Effector memory CD8-positive, alpha-beta T cell (primary cell): Measurements from ENCODE around the gene KL.

Experiments used
- ATAC-seq: fragments of 150-1000 bp; cut with Tn5 transposase; replicated peaks from 2 replicates; pipeline ENCODE4 v1.10.0; 2021; ENCODE audit warnings: mild to moderate bottlenecking, moderate library complexity
- DNase-seq, 3 experiments: peaks; one replicate each; pipeline ENCODE4 v3.0.0; 2021
- H3K27ac Mint-ChIP-seq, 2 donors: one replicate each; pipeline ENCODE4 v1.8.0; 2022; ENCODE audit warnings: mild to moderate bottlenecking in 2 of 2, mixed read lengths in 2 of 2, moderate library complexity in 2 of 2
- H3K27me3 Mint-ChIP-seq, 2 donors: one replicate each; pipeline ENCODE4 v1.8.0; 2022; ENCODE audit warnings: mixed read lengths in 2 of 2
- H3K36me3 Mint-ChIP-seq: one replicate; pipeline ENCODE4 v1.8.0; 2022; ENCODE audit warnings: mild to moderate bottlenecking, moderate library complexity, mixed read lengths; ENCODE audit not compliant: insufficient read depth
- H3K4me1 Mint-ChIP-seq, 2 donors: one replicate each; pipeline ENCODE4 v1.8.0; 2022; ENCODE audit warnings: low read depth in 2 of 2, mixed read lengths in 2 of 2
- H3K4me3 Mint-ChIP-seq, 2 donors: one replicate each; pipeline ENCODE4 v1.8.0; 2022; ENCODE audit warnings: mild to moderate bottlenecking in 2 of 2, mixed read lengths in 2 of 2, moderate library complexity in 2 of 2
- H3K9me3 Mint-ChIP-seq, 2 donors: one replicate each; pipeline ENCODE4 v1.8.0; 2022; ENCODE audit warnings: mixed read lengths in 2 of 2

KL gene

GRCh38 chr13:32988608-32989289 lies 27.5 kb upstream of the KL start:
- peaks cover 12 to 17% of the 10 kb centered on the region in 2 donors for H3K27me3 Mint-ChIP-seq
- no peaks in the 10 kb centered on the region for H3K36me3 Mint-ChIP-seq
- H3K4me3 Mint-ChIP-seq = peak overlapping the region in 1 of 2 donors; percentile 18
- H3K4me1 Mint-ChIP-seq = no peaks in the 10 kb centered on the region
- ATAC-seq = no peak
- H3K9me3 Mint-ChIP-seq = peaks cover 0 to 4% of the 10 kb centered on the region in 2 donors
- DNase-seq = no peak
- H3K27ac Mint-ChIP-seq = no peak overlapping the region

GRCh38 chr13:32989290-32989667 lies 26.9 kb upstream of the KL start:
- H3K9me3 Mint-ChIP-seq = peaks cover 0 to 3% of the 10 kb centered on the region in 2 donors
- DNase-seq (no peak), ATAC-seq (no peak)
- no peaks in the 10 kb centered on the region for H3K4me1 Mint-ChIP-seq
- H3K27me3 Mint-ChIP-seq = peaks cover 12 to 17% of the 10 kb centered on the region in 2 donors
- no peak overlapping the region for H3K27ac Mint-ChIP-seq
- H3K36me3 Mint-ChIP-seq = no peaks in the 10 kb centered on the region
- no peak overlapping the region for H3K4me3 Mint-ChIP-seq

GRCh38 chr13:32989942-32990341 lies 26.3 kb upstream of the KL start:
- no peaks in the 10 kb centered on the region for H3K9me3 Mint-ChIP-seq
- peaks cover 12 to 17% of the 10 kb centered on the region in 2 donors for H3K27me3 Mint-ChIP-seq
- no peak overlapping the region for H3K27ac Mint-ChIP-seq
- DNase-seq (no peak), ATAC-seq (no peak)
- H3K4me1 Mint-ChIP-seq = no peaks in the 10 kb centered on the region
- no peaks in the 10 kb centered on the region for H3K36me3 Mint-ChIP-seq
- H3K4me3 Mint-ChIP-seq = no peak overlapping the region

GRCh38 chr13:32993145-32993544 lies 23.1 kb upstream of the KL start:
- ATAC-seq (no peak), DNase-seq (no peak)
- Mint-ChIP-seq H3K27ac (no peak overlapping the region), H3K9me3 (no peaks in the 10 kb centered on the region), H3K27me3 (peaks cover 12 to 17% of the 10 kb centered on the region in 2 donors), H3K4me3 (no peak overlapping the region), H3K36me3 (no peaks in the 10 kb centered on the region), H3K4me1 (no peaks in the 10 kb centered on the region)

GRCh38 chr13:32997399-32997798 lies 18.8 kb upstream of the KL start:
- Mint-ChIP-seq H3K27ac (no peak overlapping the region), H3K27me3 (no peaks in the 10 kb centered on the region), H3K4me1 (no peaks in the 10 kb centered on the region), H3K9me3 (no peaks in the 10 kb centered on the region), H3K36me3 (no peaks in the 10 kb centered on the region), H3K4me3 (no peak overlapping the region)
- DNase-seq (no peak), ATAC-seq (no peak)

- H3K27me3 Mint-ChIP-seq = no peaks in the 10 kb centered on the region
- DNase-seq (no peak), ATAC-seq (no peak)
- no peaks in the 10 kb centered on the region for H3K36me3 Mint-ChIP-seq
- H3K4me1 Mint-ChIP-seq = no peaks in the 10 kb centered on the region
- H3K9me3 Mint-ChIP-seq = no peaks in the 10 kb centered on the region
- no peak overlapping the region for H3K27ac Mint-ChIP-seq
- H3K4me3 Mint-ChIP-seq = no peak overlapping the region
Observed at GRCh38 chr13:32998966-32999365, 17.3 kb upstream of the KL start.

GRCh38 chr13:33000365-33000764 lies 15.9 kb upstream of the KL start:
- H3K27ac Mint-ChIP-seq = no peak overlapping the region
- H3K9me3 Mint-ChIP-seq = no peaks in the 10 kb centered on the region
- no peaks in the 10 kb centered on the region for H3K27me3 Mint-ChIP-seq
- no peaks in the 10 kb centered on the region for H3K36me3 Mint-ChIP-seq
- H3K4me3 Mint-ChIP-seq = no peak overlapping the region
- H3K4me1 Mint-ChIP-seq = no peaks in the 10 kb centered on the region
- no peak for ATAC-seq
- DNase-seq = no peak

GRCh38 chr13:33003458-33004019 lies 12.7 kb upstream of the KL start:
- Mint-ChIP-seq H3K4me1 (no peaks in the 10 kb centered on the region), H3K4me3 (no peak overlapping the region), H3K9me3 (peaks cover 3 to 11% of the 10 kb centered on the region in 2 donors), H3K36me3 (no peaks in the 10 kb centered on the region), H3K27me3 (peaks cover 0 to 6% of the 10 kb centered on the region in 2 donors), H3K27ac (no peak overlapping the region)
- ATAC-seq = no peak
- DNase-seq = no peak

- Mint-ChIP-seq H3K27ac (no peak overlapping the region), H3K4me1 (no peaks in the 10 kb centered on the region), H3K9me3 (peaks cover 5 to 11% of the 10 kb centered on the region in 2 donors), H3K4me3 (no peak overlapping the region), H3K36me3 (no peaks in the 10 kb centered on the region), H3K27me3 (peaks cover 0 to 14% of the 10 kb centered on the region in 2 donors)
- ATAC-seq (no peak), DNase-seq (no peak)
Observed at GRCh38 chr13:33004511-33004910, 11.7 kb upstream of the KL start.

GRCh38 chr13:33006134-33006533 lies 10.1 kb upstream of the KL start:
- no peak overlapping the region for H3K4me3 Mint-ChIP-seq
- peaks cover 8 to 28% of the 10 kb centered on the region in 2 donors for H3K27me3 Mint-ChIP-seq
- no peaks in the 10 kb centered on the region for H3K36me3 Mint-ChIP-seq
- no peak for DNase-seq
- H3K4me1 Mint-ChIP-seq = no peaks in the 10 kb centered on the region
- no peak overlapping the region for H3K27ac Mint-ChIP-seq
- peaks cover 5 to 18% of the 10 kb centered on the region in 2 donors for H3K9me3 Mint-ChIP-seq
- no peak for ATAC-seq

- H3K4me1 Mint-ChIP-seq = no peaks in the 10 kb centered on the region
- H3K27ac Mint-ChIP-seq = no peak overlapping the region
- H3K27me3 Mint-ChIP-seq = peaks cover 11 to 28% of the 10 kb centered on the region in 2 donors
- H3K36me3 Mint-ChIP-seq = no peaks in the 10 kb centered on the region
- H3K4me3 Mint-ChIP-seq = no peak overlapping the region
- peaks cover 5 to 19% of the 10 kb centered on the region in 2 donors for H3K9me3 Mint-ChIP-seq
- ATAC-seq = no peak
- DNase-seq = no peak
Observed at GRCh38 chr13:33006638-33007037, 9.6 kb upstream of the KL start.

GRCh38 chr13:33007237-33007636 lies 9.0 kb upstream of the KL start:
- ATAC-seq (no peak), DNase-seq (no peak)
- peaks cover 17 to 33% of the 10 kb centered on the region in 2 donors for H3K27me3 Mint-ChIP-seq
- no peak overlapping the region for H3K4me3 Mint-ChIP-seq
- peaks cover 5 to 19% of the 10 kb centered on the region in 2 donors for H3K9me3 Mint-ChIP-seq
- H3K4me1 Mint-ChIP-seq = no peaks in the 10 kb centered on the region
- H3K36me3 Mint-ChIP-seq = no peaks in the 10 kb centered on the region
- no peak overlapping the region for H3K27ac Mint-ChIP-seq

- H3K9me3 Mint-ChIP-seq = peaks cover 5 to 19% of the 10 kb centered on the region in 2 donors
- ATAC-seq = no peak
- H3K36me3 Mint-ChIP-seq = no peaks in the 10 kb centered on the region
- no peak overlapping the region for H3K27ac Mint-ChIP-seq
- no peak for DNase-seq
- no peak overlapping the region for H3K4me3 Mint-ChIP-seq
- H3K4me1 Mint-ChIP-seq = no peaks in the 10 kb centered on the region
- peaks cover 22 to 38% of the 10 kb centered on the region in 2 donors for H3K27me3 Mint-ChIP-seq
Observed at GRCh38 chr13:33007950-33008349, 8.3 kb upstream of the KL start.

- H3K27ac Mint-ChIP-seq = no peak overlapping the region
- H3K27me3 Mint-ChIP-seq = peaks cover 31 to 47% of the 10 kb centered on the region in 2 donors
Observed at GRCh38 chr13:33008946-33009722, 7.1 kb upstream of the KL start.

More at GRCh38 chr13:33008946-33009722, 7.1 kb upstream of the KL start:
- no peaks in the 10 kb centered on the region for H3K4me1 Mint-ChIP-seq
- H3K9me3 Mint-ChIP-seq = peaks cover 5 to 19% of the 10 kb centered on the region in 2 donors
- ATAC-seq (no peak), DNase-seq (no peak)
- H3K4me3 Mint-ChIP-seq = no peak overlapping the region
- H3K36me3 Mint-ChIP-seq = no peaks in the 10 kb centered on the region
